Astrocyte of the cerebellum (primary cell): ENCODE data around the gene OSER1.

Experiments used
- DNase-seq: peaks from one replicate; pipeline ENCODE4 v3.0.0-alpha.2; 2011; ENCODE audit warnings: low read depth
- H3K4me3 ChIP-seq: 2 replicates; pipeline ENCODE4 v1.5.1; 2011; ENCODE audit warnings: mild to moderate bottlenecking, low read depth, low read length, moderate library complexity
- in situ Hi-C: cut with HindIII; loops from 2 replicates; pipeline ENCODE4 v1.10.0; 2017; ENCODE audit warnings: low sequenced_read_pairs
- TF ChIP-seq, protein P1 (sequence below): IDR thresholded peaks from 2 replicates; pipeline ENCODE4 v1.5.1; 2012; ENCODE audit warnings: low read length, low read depth, moderate library complexity, mild to moderate bottlenecking; ENCODE audit errors: missing control alignments

OSER1 gene

GRCh38 chr20:44219791-44220190 is 9.2 kb upstream of the OSER1 start:
- DNase-seq, result no peak
- TF ChIP-seq, protein P1, sequence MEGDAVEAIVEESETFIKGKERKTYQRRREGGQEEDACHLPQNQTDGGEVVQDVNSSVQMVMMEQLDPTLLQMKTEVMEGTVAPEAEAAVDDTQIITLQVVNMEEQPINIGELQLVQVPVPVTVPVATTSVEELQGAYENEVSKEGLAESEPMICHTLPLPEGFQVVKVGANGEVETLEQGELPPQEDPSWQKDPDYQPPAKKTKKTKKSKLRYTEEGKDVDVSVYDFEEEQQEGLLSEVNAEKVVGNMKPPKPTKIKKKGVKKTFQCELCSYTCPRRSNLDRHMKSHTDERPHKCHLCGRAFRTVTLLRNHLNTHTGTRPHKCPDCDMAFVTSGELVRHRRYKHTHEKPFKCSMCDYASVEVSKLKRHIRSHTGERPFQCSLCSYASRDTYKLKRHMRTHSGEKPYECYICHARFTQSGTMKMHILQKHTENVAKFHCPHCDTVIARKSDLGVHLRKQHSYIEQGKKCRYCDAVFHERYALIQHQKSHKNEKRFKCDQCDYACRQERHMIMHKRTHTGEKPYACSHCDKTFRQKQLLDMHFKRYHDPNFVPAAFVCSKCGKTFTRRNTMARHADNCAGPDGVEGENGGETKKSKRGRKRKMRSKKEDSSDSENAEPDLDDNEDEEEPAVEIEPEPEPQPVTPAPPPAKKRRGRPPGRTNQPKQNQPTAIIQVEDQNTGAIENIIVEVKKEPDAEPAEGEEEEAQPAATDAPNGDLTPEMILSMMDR, result no peak
- in situ Hi-C loops, result no loop called here
- H3K4me3 ChIP-seq, result no peak overlapping the region

GRCh38 chr20:44219170-44219730 is 8.7 kb upstream of the OSER1 start:
- TF ChIP-seq, protein P1, result no peak
- in situ Hi-C loops, result no loop called here
- H3K4me3 ChIP-seq, result no peak overlapping the region
- DNase-seq, result no peak

- no peak overlapping the region for H3K4me3 ChIP-seq
- no peak for DNase-seq
- TF ChIP-seq, protein P1, result no peak
- in situ Hi-C loops, result no loop called here
Observed at GRCh38 chr20:44218446-44218845, 7.9 kb upstream of the OSER1 start.

GRCh38 chr20:44217342-44218092 is 6.9 kb upstream of the OSER1 start:
- DNase-seq, result peak; percentile 48
- in situ Hi-C loops, result no loop called here
- TF ChIP-seq, protein P1, result peak; percentile 96
- H3K4me3 ChIP-seq, result no peak overlapping the region

GRCh38 chr20:44215125-44215524 is 4.6 kb upstream of the OSER1 start:
- TF ChIP-seq, protein P1, result peak; percentile 93
- no peak for DNase-seq
- H3K4me3 ChIP-seq, result no peak overlapping the region
- in situ Hi-C loops, result no loop called here

DNA sequence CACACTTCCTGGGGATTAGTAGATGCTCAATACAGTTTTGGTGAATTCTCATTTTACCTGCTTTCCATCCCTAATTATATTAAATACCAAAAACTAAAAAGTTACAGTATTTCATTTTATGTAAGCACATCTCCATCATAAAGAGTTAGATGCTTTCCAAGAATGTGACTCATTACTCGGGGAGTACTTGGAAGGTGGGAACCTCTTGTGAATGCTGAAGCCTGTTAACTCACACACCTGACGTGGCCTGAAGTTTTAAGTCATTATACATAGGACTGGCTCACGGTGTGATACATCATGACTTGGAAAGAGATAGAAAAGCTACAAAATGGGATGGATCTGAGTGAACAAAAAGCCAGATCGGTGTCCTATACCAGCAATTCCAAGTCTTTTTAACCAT is 2.2 kb upstream of the OSER1 start:
- TF ChIP-seq, protein P1, result no peak
- in situ Hi-C loops, result no loop called here
- no peak overlapping the region for H3K4me3 ChIP-seq
- no peak for DNase-seq
